HL-60 (cell line): ENCODE data around the gene TCF23.
"Not testable (repeated sequence)": the region's sequence is repeated elsewhere in the genome, so short reads cannot be mapped to it uniquely, and the experiment has no call there.

ENCODE experiments used
- DNase-seq, 2 experiments: peaks; one replicate each; pipeline ENCODE4 v3.0.0-alpha.2; 2010 to 2020; ENCODE audit warnings: low read depth in 1 of 2, low spot score in 1 of 2
- H3K27ac ChIP-seq: fragments of 250-450 bp; sonication (Bioruptor Pico); replicated peaks from 2 replicates; pipeline ENCODE4 v1.5.1; 2020; ENCODE audit warnings: mild to moderate bottlenecking, moderate library complexity
- H3K27me3 ChIP-seq: fragments of 250-450 bp; sonication (Bioruptor Pico); 2 replicates; pipeline ENCODE4 v1.5.1; 2021; ENCODE audit warnings: mild to moderate bottlenecking, moderate library complexity; ENCODE audit not compliant: insufficient read depth, poor library complexity, severe bottlenecking
- H3K4me3 ChIP-seq: replicated peaks from 2 replicates; pipeline ENCODE4 v1.5.1; 2011; ENCODE audit warnings: mild to moderate bottlenecking, control low read depth, low read length; ENCODE audit not compliant: insufficient read depth
- CTCF ChIP-seq: IDR thresholded peaks from one replicate; pipeline ENCODE4 v1.5.1; 2011; ENCODE audit warnings: low read length, control low read depth, inconsistent platforms; ENCODE audit not compliant: insufficient read depth
- GABPA ChIP-seq: IDR thresholded peaks from 2 replicates; pipeline ENCODE4 v1.6.1; 2012; ENCODE audit warnings: low read depth
- POLR2AphosphoS5 ChIP-seq: IDR thresholded peaks from 2 replicates; pipeline ENCODE4 v1.6.1; 2012; ENCODE audit warnings: low read depth
- REST ChIP-seq: IDR thresholded peaks from 2 replicates; pipeline ENCODE4 v1.6.1; 2012; ENCODE audit warnings: low read depth; ENCODE audit not compliant: insufficient replicate concordance
- SPI1 ChIP-seq: IDR thresholded peaks from 2 replicates; pipeline ENCODE4 v1.6.1; 2012; ENCODE audit warnings: low read depth, mild to moderate bottlenecking, borderline replicate concordance

Gene TCF23

DNA sequence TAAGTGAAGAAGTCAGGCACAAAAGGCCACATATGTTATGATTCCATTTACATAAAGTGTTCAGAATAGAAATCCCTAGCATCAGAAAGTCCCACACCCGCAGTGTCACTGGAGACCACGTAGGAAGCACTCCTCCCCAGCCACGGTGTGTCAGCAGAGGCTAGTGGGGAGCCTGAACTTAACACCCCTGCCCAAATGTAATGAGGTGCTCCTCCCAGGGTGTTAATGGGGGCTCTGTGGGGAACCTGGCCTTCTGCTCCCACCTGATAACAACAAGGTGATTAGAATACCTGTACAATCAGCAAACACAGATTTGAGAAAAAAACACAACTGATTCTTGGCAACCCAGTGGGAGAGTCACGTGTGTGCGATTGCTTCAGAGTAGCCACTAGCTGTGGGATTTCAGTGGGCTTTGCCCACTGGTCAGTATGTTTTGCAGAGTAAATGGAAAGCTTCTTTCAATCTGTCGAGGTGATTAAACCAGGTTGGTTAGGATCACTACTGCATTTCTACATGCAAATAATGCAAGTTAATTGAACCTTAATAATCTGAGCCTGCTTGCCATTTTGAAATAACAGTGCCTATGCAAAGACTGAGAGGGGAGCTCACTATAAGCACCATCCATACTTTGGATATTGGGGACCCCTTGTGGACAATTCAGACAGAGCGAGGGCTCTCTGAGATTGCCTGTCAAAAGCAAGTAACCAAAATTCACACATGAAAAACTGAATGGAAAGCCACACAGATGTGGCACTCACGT, 42.4 kb downstream of the TCF23 start:
- no peaks in the 10 kb centered on the region for H3K27me3 ChIP-seq
- DNase-seq: peak in 1 of 2 experiments; percentile 72
- H3K27ac ChIP-seq: no peak overlapping the region
- H3K4me3 ChIP-seq: no peak overlapping the region
- peak; percentile 42 for TF ChIP-seq CTCF
- no peak for TF ChIP-seq POLR2AphosphoS5

GRCh38 chr2:27194538-27195354, 45.9 kb downstream of the TCF23 start:
- no peak for DNase-seq
- Histone ChIP-seq H3K4me3 (no peak overlapping the region), H3K27ac (no peak overlapping the region), H3K27me3 (no peaks in the 10 kb centered on the region)
- TF ChIP-seq GABPA: no peak
- no peak for TF ChIP-seq REST
- no peak for TF ChIP-seq SPI1
- no peak for TF ChIP-seq POLR2AphosphoS5
- TF ChIP-seq CTCF: no peak

GRCh38 chr2:27195799-27196198, 47.0 kb downstream of the TCF23 start:
- H3K4me3 ChIP-seq, H3K27ac ChIP-seq, DNase-seq, H3K27me3 ChIP-seq: not testable (repeated sequence)

DNA sequence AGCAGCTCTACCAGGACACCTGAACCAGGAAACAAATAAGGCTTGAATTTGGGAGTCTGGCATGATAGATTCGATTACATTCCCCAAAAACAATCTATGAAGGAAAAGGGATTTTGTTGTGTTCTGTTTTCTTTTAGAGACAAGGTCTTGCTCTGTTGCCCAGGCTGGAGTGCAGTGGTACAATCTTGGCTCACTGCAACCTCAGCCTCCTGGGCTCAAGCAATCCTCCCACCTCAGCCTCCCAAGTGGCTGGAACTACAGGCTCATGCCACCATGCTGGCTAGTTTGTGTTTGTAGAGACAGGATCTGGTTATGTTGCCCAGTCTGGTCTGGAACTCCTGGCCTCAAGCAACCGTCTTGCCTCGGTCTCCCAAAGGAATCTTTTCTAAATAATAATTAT, 49.3 kb downstream of the TCF23 start:
- H3K4me3 ChIP-seq, H3K27ac ChIP-seq, H3K27me3 ChIP-seq, DNase-seq: not testable (repeated sequence)

GRCh38 chr2:27198627-27199026, 49.8 kb downstream of the TCF23 start:
- no peak overlapping the region for H3K27ac ChIP-seq
- no peak for TF ChIP-seq GABPA
- no peak for TF ChIP-seq SPI1
- TF ChIP-seq REST: no peak
- no peak for TF ChIP-seq POLR2AphosphoS5
- no peak for TF ChIP-seq CTCF
- no peaks in the 10 kb centered on the region for H3K27me3 ChIP-seq
- no peak overlapping the region for H3K4me3 ChIP-seq
- DNase-seq: no peak
